ENCODE results near the gene OTOGL.

OTOGL gene

GRCh38 chr12:80404629-80405028 lies 305.3 kb downstream of the OTOGL start:
- no peak overlapping the region for H3K27ac ChIP-seq (replicated peaks)
- no peak for TF ChIP-seq GABPA (IDR thresholded peaks at IDR 0.05; ENCODE audit: low read depth)
- no peak for TF ChIP-seq POLR2AphosphoS5 (IDR thresholded peaks at IDR 0.05; ENCODE audit: low read depth)
- no peak for TF ChIP-seq SPI1 (IDR thresholded peaks at IDR 0.05; ENCODE audit: borderline replicate concordance, low read depth)
- TF ChIP-seq, protein P1, sequence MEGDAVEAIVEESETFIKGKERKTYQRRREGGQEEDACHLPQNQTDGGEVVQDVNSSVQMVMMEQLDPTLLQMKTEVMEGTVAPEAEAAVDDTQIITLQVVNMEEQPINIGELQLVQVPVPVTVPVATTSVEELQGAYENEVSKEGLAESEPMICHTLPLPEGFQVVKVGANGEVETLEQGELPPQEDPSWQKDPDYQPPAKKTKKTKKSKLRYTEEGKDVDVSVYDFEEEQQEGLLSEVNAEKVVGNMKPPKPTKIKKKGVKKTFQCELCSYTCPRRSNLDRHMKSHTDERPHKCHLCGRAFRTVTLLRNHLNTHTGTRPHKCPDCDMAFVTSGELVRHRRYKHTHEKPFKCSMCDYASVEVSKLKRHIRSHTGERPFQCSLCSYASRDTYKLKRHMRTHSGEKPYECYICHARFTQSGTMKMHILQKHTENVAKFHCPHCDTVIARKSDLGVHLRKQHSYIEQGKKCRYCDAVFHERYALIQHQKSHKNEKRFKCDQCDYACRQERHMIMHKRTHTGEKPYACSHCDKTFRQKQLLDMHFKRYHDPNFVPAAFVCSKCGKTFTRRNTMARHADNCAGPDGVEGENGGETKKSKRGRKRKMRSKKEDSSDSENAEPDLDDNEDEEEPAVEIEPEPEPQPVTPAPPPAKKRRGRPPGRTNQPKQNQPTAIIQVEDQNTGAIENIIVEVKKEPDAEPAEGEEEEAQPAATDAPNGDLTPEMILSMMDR (IDR thresholded peaks at IDR 0.05; ENCODE audit: insufficient read depth, low read length) = no peak
- TF ChIP-seq, protein P2, sequence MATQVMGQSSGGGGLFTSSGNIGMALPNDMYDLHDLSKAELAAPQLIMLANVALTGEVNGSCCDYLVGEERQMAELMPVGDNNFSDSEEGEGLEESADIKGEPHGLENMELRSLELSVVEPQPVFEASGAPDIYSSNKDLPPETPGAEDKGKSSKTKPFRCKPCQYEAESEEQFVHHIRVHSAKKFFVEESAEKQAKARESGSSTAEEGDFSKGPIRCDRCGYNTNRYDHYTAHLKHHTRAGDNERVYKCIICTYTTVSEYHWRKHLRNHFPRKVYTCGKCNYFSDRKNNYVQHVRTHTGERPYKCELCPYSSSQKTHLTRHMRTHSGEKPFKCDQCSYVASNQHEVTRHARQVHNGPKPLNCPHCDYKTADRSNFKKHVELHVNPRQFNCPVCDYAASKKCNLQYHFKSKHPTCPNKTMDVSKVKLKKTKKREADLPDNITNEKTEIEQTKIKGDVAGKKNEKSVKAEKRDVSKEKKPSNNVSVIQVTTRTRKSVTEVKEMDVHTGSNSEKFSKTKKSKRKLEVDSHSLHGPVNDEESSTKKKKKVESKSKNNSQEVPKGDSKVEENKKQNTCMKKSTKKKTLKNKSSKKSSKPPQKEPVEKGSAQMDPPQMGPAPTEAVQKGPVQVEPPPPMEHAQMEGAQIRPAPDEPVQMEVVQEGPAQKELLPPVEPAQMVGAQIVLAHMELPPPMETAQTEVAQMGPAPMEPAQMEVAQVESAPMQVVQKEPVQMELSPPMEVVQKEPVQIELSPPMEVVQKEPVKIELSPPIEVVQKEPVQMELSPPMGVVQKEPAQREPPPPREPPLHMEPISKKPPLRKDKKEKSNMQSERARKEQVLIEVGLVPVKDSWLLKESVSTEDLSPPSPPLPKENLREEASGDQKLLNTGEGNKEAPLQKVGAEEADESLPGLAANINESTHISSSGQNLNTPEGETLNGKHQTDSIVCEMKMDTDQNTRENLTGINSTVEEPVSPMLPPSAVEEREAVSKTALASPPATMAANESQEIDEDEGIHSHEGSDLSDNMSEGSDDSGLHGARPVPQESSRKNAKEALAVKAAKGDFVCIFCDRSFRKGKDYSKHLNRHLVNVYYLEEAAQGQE (IDR thresholded peaks at IDR 0.05; ENCODE audit: insufficient replicate concordance, low read depth) = no peak
- no peak overlapping the region for H3K4me3 ChIP-seq (replicated peaks; ENCODE audit: insufficient read depth, low read length)
- DNase-seq (ENCODE audit: low read depth in 1 of 2, low spot score in 1 of 2) = no peak
- no peaks in the 10 kb centered on the region for H3K27me3 ChIP-seq (ENCODE audit: insufficient read depth, poor library complexity, severe bottlenecking)

DNA sequence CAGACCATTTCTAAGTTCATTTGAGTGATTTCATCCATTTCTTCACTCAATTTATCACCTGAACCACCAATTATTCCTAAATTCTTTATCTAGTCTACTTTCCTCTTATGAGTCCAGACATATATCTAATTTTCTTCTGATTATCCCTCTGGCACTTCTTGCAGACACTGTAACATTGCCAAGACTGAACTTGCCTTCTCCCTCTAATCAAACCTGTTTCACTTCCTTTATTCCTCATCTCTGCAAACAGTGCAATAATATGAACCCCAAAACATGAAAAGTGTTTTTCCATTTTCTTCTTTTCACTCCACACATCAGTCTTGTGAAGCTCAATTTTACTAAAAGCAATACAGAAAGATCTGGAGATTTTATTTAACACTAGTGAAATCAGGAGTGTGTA lies 306.9 kb downstream of the OTOGL start:
- Histone ChIP-seq H3K27me3 (ENCODE audit: insufficient read depth, poor library complexity, severe bottlenecking) (no peaks in the 10 kb centered on the region), H3K27ac (replicated peaks) (no peak overlapping the region), H3K4me3 (replicated peaks; ENCODE audit: insufficient read depth, low read length) (no peak overlapping the region)
- DNase-seq (ENCODE audit: low read depth in 1 of 2, low spot score in 1 of 2) = no peak
- TF ChIP-seq GABPA (IDR thresholded peaks at IDR 0.05; ENCODE audit: low read depth) (no peak), POLR2AphosphoS5 (IDR thresholded peaks at IDR 0.05; ENCODE audit: low read depth) (no peak), SPI1 (IDR thresholded peaks at IDR 0.05; ENCODE audit: borderline replicate concordance, low read depth) (no peak)
- TF ChIP-seq, protein P2 (IDR thresholded peaks at IDR 0.05; ENCODE audit: insufficient replicate concordance, low read depth) = no peak
- TF ChIP-seq, protein P1 (IDR thresholded peaks at IDR 0.05; ENCODE audit: insufficient read depth, low read length) = no peak

DNA sequence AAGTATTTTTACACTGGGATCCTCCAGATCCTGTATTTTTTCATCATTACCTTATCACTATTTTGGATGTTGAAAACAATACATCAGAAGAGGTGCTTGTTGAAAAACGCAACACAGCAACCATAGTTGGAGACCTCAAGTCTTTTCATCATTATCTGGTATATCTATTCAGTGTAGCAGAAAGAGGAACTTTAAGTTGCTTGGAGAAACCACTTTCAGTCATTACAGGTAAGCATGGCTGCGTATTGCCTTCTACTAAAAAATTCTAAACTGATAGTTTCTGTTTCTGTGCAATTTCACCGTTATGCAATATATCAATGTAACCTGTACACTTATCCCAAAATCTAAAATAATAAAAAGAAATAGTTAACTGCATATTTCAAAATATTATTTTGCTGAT lies 312.4 kb downstream of the OTOGL start:
- H3K27me3 ChIP-seq (ENCODE audit: insufficient read depth, poor library complexity, severe bottlenecking) = no peaks in the 10 kb centered on the region
- no peak for TF ChIP-seq POLR2AphosphoS5 (IDR thresholded peaks at IDR 0.05; ENCODE audit: low read depth)
- no peak for TF ChIP-seq SPI1 (IDR thresholded peaks at IDR 0.05; ENCODE audit: borderline replicate concordance, low read depth)
- no peak for TF ChIP-seq GABPA (IDR thresholded peaks at IDR 0.05; ENCODE audit: low read depth)
- TF ChIP-seq, protein P2 (IDR thresholded peaks at IDR 0.05; ENCODE audit: insufficient replicate concordance, low read depth) = no peak
- TF ChIP-seq, protein P1 (IDR thresholded peaks at IDR 0.05; ENCODE audit: insufficient read depth, low read length) = no peak
- no peak overlapping the region for H3K27ac ChIP-seq (replicated peaks)
- H3K4me3 ChIP-seq (replicated peaks; ENCODE audit: insufficient read depth, low read length) = no peak overlapping the region
- DNase-seq (ENCODE audit: low read depth in 1 of 2, low spot score in 1 of 2) = no peak
